Lower leg skin (tissue), 4 donors: Measurements from ENCODE around the gene SPRED1. TPM values are rescaled to one million over a fixed set of nuclear protein-coding genes. Genes with fewer than 3 reads are reported as not detected.

Experiments used
- DNase-seq, 2 donors: peaks; one replicate each; pipeline ENCODE4 v3.0.0-alpha.2; 2019; ENCODE audit warnings: low spot score in 2 of 2
- H3K4me3 ChIP-seq: fragments of 200-600 bp; sonication (generic); 2 replicates; pipeline ENCODE4 v1.5.1; 2017; ENCODE audit warnings: mild to moderate bottlenecking, low read depth; ENCODE audit not compliant: poor library complexity, severe bottlenecking
- CTCF ChIP-seq, 3 donors: fragments of 450-650 bp; IDR thresholded peaks; one replicate each; pipeline ENCODE4 v1.5.1; 2016; ENCODE audit warnings: antibody characterized with exemption in 3 of 3, mild to moderate bottlenecking in 3 of 3, moderate library complexity in 2 of 3
- POLR2A ChIP-seq, 2 donors: fragments of 450-650 bp; IDR thresholded peaks; one replicate each; pipeline ENCODE4 v1.6.1; 2016 to 2017; ENCODE audit warnings: antibody characterized with exemption in 2 of 2, mild to moderate bottlenecking in 1 of 2, moderate library complexity in 1 of 2
- WGBS, 2 donors: methylation state at CpG; one replicate each; pipeline ENCODE4 v1.1.5; 2018; 5-methylcytosine and 5-hydroxymethylcytosine counted together
- intact Hi-C: fragments of 100-400 bp; cut with DNase I; formaldehyde crosslinking; loops from one replicate; pipeline ENCODE4 v1.15.0; 2023; ENCODE audit warnings: low total_unique reads
- total RNA-seq, 4 donors: library from RNA; depleted of rRNA; stranded (reverse); fragments of >200 nt; gene quantifications; one replicate each; pipeline ENCODE4 v1.1.0, GENCODE V29; 2016

Gene SPRED1
- total RNA-seq, 4 donors from 2014 or later = 8.8 to 14.8 (median 11.5) TPM

GRCh38 chr15:38263251-38263650, 10.6 kb downstream of the SPRED1 start:
- H3K4me3 ChIP-seq = no peak overlapping the region
- no peak for DNase-seq
- TF ChIP-seq CTCF (IDR thresholded peaks at IDR 0.05) = no peak
- TF ChIP-seq POLR2A (IDR thresholded peaks at IDR 0.05) = no peak
- WGBS, 2 donors = 89 to 97% methylated on average over 3 of the region's 3 CpGs
- intact Hi-C loops = no loop called here

- intact Hi-C loops = no loop called here
- TF ChIP-seq POLR2A (IDR thresholded peaks at IDR 0.05) = no peak
- TF ChIP-seq CTCF (IDR thresholded peaks at IDR 0.05) = no peak
- no peak for DNase-seq
- no peak overlapping the region for H3K4me3 ChIP-seq
- WGBS, 2 donors = 60 to 82% methylated on average over 3 of the region's 3 CpGs
Observed at GRCh38 chr15:38263996-38264395, 11.4 kb downstream of the SPRED1 start.

GRCh38 chr15:38266247-38266986, 13.8 kb downstream of the SPRED1 start:
- H3K4me3 ChIP-seq = no peak overlapping the region
- DNase-seq = no peak
- no peak for TF ChIP-seq CTCF (IDR thresholded peaks at IDR 0.05)
- no peak for TF ChIP-seq POLR2A (IDR thresholded peaks at IDR 0.05)
- intact Hi-C loops = no loop called here
- WGBS, 2 donors = 19 to 33% methylated on average over 7 of the region's 7 CpGs

- intact Hi-C loops = no loop called here
- TF ChIP-seq POLR2A (IDR thresholded peaks at IDR 0.05) (no peak), CTCF (IDR thresholded peaks at IDR 0.05) (no peak)
- WGBS, 2 donors = 72 to 77% methylated on average over 3 of the region's 3 CpGs
- DNase-seq = no peak
- H3K4me3 ChIP-seq = no peak overlapping the region
Observed at GRCh38 chr15:38267421-38268022, 14.9 kb downstream of the SPRED1 start.

- no peak overlapping the region for H3K4me3 ChIP-seq
- intact Hi-C loops = no loop called here
- no peak for DNase-seq
- TF ChIP-seq CTCF (IDR thresholded peaks at IDR 0.05) (no peak), POLR2A (IDR thresholded peaks at IDR 0.05) (no peak)
Observed at GRCh38 chr15:38271144-38271543, 18.5 kb downstream of the SPRED1 start.
